GM18867 (cell line): Measurements from ENCODE around the gene PTPRN2.
"Not testable (repeated sequence)": the region's sequence is repeated elsewhere in the genome, so short reads cannot be mapped to it uniquely, and the experiment has no call there.

ENCODE experiments used
- ATAC-seq: cut with Tn5 transposase; IDR thresholded peaks from one replicate; pipeline ENCODE4 v1.9.1; 2021; ENCODE audit warnings: mild to moderate bottlenecking, moderate library complexity; ENCODE audit not compliant: unreplicated experiment

PTPRN2 gene

GRCh38 chr7:157933219-157934155 is 654.1 kb downstream of the PTPRN2 start:
- ATAC-seq, result not testable (repeated sequence)

GRCh38 chr7:157932498-157933218 is 655.0 kb downstream of the PTPRN2 start:
- ATAC-seq, result no peak

- ATAC-seq, result no peak
Observed at GRCh38 chr7:157930926-157931466, 656.6 kb downstream of the PTPRN2 start.

- no peak for ATAC-seq
Observed at GRCh38 chr7:157930441-157930840, 657.2 kb downstream of the PTPRN2 start.

- no peak for ATAC-seq
Observed at GRCh38 chr7:157929671-157930070, 658.0 kb downstream of the PTPRN2 start.

- ATAC-seq, result no peak
Observed at GRCh38 chr7:157928808-157929425, 658.7 kb downstream of the PTPRN2 start.

- no peak for ATAC-seq
Observed at GRCh38 chr7:157928171-157928794, 659.3 kb downstream of the PTPRN2 start.

GRCh38 chr7:157927313-157927925 is 660.2 kb downstream of the PTPRN2 start:
- no peak for ATAC-seq

GRCh38 chr7:157926521-157927150 is 661.0 kb downstream of the PTPRN2 start:
- ATAC-seq, result no peak

- ATAC-seq, result no peak
Observed at GRCh38 chr7:157926107-157926506, 661.5 kb downstream of the PTPRN2 start.

GRCh38 chr7:157925383-157925875 is 662.2 kb downstream of the PTPRN2 start:
- ATAC-seq, result no peak

GRCh38 chr7:157923903-157924630 is 663.6 kb downstream of the PTPRN2 start:
- no peak for ATAC-seq

GRCh38 chr7:157922576-157922975 is 665.0 kb downstream of the PTPRN2 start:
- no peak for ATAC-seq

- no peak for ATAC-seq
Observed at GRCh38 chr7:157918326-157919080, 669.1 kb downstream of the PTPRN2 start.

GRCh38 chr7:157916946-157917640 is 670.5 kb downstream of the PTPRN2 start:
- no peak for ATAC-seq

- no peak for ATAC-seq
Observed at GRCh38 chr7:157910446-157910845, 677.2 kb downstream of the PTPRN2 start.

- ATAC-seq, result not testable (repeated sequence)
Observed at GRCh38 chr7:157910045-157910444, 677.6 kb downstream of the PTPRN2 start.

GRCh38 chr7:157909370-157909769 is 678.3 kb downstream of the PTPRN2 start:
- no peak for ATAC-seq
